ENCODE measurements around the gene ABHD16B.

DNA sequence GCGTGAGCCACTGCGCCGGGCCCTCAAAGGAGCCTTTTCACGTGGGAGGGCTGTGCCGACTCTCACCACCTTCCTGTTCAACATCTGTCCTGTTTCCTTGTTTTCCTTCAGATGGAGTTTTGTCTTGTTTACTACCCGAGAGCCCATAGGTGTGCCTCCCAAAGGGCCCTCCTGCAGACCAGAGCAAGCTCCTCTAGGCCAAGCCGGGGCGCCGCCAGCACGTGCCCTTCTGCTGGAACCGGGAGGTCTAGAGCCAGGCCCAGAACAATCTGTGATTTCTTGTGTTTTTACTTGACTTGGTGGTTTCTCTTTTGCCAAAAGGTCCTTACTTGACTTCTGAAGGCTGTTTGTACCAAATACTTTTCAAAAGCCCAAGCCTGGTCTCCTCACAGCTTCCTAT lies 25.6 kb downstream of the ABHD16B start:
- TF ChIP-seq, protein P1, sequence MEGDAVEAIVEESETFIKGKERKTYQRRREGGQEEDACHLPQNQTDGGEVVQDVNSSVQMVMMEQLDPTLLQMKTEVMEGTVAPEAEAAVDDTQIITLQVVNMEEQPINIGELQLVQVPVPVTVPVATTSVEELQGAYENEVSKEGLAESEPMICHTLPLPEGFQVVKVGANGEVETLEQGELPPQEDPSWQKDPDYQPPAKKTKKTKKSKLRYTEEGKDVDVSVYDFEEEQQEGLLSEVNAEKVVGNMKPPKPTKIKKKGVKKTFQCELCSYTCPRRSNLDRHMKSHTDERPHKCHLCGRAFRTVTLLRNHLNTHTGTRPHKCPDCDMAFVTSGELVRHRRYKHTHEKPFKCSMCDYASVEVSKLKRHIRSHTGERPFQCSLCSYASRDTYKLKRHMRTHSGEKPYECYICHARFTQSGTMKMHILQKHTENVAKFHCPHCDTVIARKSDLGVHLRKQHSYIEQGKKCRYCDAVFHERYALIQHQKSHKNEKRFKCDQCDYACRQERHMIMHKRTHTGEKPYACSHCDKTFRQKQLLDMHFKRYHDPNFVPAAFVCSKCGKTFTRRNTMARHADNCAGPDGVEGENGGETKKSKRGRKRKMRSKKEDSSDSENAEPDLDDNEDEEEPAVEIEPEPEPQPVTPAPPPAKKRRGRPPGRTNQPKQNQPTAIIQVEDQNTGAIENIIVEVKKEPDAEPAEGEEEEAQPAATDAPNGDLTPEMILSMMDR (IDR thresholded peaks at IDR 0.05) = no peak
- no peak for TF ChIP-seq POLR2A (IDR thresholded peaks at IDR 0.05)
